Omental fat pad (tissue), 4 donors: ENCODE data around the gene CTBP2. TPM values are rescaled to one million over a fixed set of nuclear protein-coding genes. Genes with fewer than 3 reads are reported as not detected.

Experiments used
- ATAC-seq: fragments of 150-250 bp; one replicate; pipeline ENCODE4 v1.9.1; 2016; ENCODE audit warnings: mild to moderate bottlenecking, moderate library complexity; ENCODE audit not compliant: low FRiP score
- DNase-seq: peaks from one replicate; pipeline ENCODE4 v3.0.0-alpha.2; 2019; ENCODE audit warnings: low spot score
- total RNA-seq, 4 donors: library from RNA; depleted of rRNA; stranded (reverse); fragments of >200 nt; gene quantifications; one replicate each; pipeline ENCODE4 v1.1.0, GENCODE V29; 2016
- TF ChIP-seq, protein P1 (sequence below), 3 donors: fragments of 450-650 bp; IDR thresholded peaks; one replicate each; pipeline ENCODE4 v1.5.1; 2016 to 2017; ENCODE audit warnings: antibody characterized with exemption in 3 of 3, mild to moderate bottlenecking in 3 of 3, moderate library complexity in 2 of 3

CTBP2 gene
- total RNA-seq, 4 donors from 2014 or later: 29.4 to 58.6 (median 46.2) TPM

- ATAC-seq: no peak
- no peak for DNase-seq
- TF ChIP-seq, protein P1, sequence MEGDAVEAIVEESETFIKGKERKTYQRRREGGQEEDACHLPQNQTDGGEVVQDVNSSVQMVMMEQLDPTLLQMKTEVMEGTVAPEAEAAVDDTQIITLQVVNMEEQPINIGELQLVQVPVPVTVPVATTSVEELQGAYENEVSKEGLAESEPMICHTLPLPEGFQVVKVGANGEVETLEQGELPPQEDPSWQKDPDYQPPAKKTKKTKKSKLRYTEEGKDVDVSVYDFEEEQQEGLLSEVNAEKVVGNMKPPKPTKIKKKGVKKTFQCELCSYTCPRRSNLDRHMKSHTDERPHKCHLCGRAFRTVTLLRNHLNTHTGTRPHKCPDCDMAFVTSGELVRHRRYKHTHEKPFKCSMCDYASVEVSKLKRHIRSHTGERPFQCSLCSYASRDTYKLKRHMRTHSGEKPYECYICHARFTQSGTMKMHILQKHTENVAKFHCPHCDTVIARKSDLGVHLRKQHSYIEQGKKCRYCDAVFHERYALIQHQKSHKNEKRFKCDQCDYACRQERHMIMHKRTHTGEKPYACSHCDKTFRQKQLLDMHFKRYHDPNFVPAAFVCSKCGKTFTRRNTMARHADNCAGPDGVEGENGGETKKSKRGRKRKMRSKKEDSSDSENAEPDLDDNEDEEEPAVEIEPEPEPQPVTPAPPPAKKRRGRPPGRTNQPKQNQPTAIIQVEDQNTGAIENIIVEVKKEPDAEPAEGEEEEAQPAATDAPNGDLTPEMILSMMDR (IDR thresholded peaks at IDR 0.05): no peak
These were observed 33.0 kb upstream of the CTBP2 start for GRCh38 chr10:125193306-125193877.

GRCh38 chr10:125192620-125193019 lies 32.3 kb upstream of the CTBP2 start:
- TF ChIP-seq, protein P1 (IDR thresholded peaks at IDR 0.05): no peak
- ATAC-seq (no peak), DNase-seq (no peak)

DNA sequence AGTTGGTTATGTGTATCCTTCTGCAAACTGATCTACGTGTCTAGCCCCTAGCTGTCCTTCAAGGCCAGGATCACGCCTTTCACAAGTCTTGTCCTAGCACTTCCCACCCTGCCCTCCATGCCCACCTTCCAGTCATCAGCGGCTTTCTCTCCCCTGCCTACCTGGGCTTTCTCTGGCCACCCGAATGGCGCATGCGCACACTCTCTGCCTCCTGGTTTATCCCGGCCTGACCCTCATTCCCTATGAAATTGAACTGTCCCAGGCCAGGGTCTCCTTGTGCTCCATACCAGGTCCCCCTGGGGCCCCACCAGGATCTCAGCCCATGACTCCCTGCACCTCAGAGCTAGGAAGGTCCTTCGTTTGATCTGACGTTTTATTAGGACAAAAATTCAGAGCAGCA lies 31.6 kb upstream of the CTBP2 start:
- ATAC-seq: no peak
- TF ChIP-seq, protein P1 (IDR thresholded peaks at IDR 0.05): no peak
- DNase-seq: no peak

- TF ChIP-seq, protein P1 (IDR thresholded peaks at IDR 0.05): no peak
- ATAC-seq (no peak), DNase-seq (no peak)
These were observed 30.6 kb upstream of the CTBP2 start for GRCh38 chr10:125190946-125191345.

GRCh38 chr10:125190414-125190813 lies 30.1 kb upstream of the CTBP2 start:
- ATAC-seq (no peak), DNase-seq (no peak)
- TF ChIP-seq, protein P1 (IDR thresholded peaks at IDR 0.05): no peak

DNA sequence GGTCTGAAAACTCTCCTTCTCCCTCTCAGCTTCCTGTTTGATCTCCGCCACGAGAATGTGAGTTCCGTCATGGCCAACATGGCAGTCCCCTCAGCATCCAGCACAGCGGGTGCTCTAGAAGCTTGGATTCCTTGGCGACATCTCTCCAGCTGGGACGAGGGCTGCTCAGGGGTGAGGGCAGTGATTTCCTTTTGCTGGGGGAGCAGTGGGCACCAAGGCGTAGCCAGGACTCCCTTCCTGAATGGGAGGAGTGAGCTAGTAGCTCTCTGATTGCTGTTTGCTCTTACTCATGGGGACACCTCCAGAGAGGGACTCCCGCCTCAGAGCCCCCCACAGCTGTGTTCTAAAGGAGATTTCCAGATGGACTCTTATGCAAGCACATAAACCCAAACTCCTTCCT lies 28.8 kb upstream of the CTBP2 start:
- no peak for DNase-seq
- ATAC-seq: no peak
- TF ChIP-seq, protein P1 (IDR thresholded peaks at IDR 0.05): no peak
